NCI-H774 (cell line): Measurements from ENCODE around the gene PTGR3.
"Not testable (repeated sequence)": the region's sequence is repeated elsewhere in the genome, so short reads cannot be mapped to it uniquely, and the experiment has no call there.

Source experiments
- DNase-seq: peaks from one replicate; lab custom pipeline; 2025; lab: John Stamatoyannopoulos, UW

The PTGR3 gene

DNA sequence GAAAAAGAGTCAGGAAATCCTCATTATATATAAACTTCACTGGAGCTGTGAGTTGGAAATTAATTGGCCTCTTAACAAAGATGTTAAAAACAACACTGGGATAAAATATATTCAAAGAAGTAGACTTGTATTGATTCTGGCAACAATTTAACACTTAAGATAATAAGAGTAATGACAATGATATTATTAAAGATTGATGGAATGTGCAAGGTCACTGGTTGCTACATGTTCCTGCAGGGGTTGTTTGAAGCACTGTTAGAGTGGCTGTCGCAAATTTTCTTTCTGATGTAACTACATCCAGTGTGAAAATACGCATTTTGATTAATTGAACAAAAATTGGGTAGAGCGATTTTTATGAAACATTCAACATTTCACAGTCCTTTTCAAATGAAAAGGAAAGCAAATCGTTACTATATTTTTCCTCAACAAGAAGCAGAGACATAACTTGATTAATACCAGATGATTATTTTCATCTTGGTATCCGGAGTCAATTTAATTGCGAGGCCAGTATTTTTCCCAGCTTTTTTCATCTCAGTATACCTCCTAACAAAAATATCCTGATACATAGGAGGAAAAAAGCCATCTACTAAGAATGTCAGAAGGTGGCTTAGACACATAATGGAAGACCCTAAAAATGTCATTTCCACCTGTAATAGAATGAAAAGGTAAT is 6.1 kb downstream of the PTGR3 start:
- no peak for DNase-seq

DNA sequence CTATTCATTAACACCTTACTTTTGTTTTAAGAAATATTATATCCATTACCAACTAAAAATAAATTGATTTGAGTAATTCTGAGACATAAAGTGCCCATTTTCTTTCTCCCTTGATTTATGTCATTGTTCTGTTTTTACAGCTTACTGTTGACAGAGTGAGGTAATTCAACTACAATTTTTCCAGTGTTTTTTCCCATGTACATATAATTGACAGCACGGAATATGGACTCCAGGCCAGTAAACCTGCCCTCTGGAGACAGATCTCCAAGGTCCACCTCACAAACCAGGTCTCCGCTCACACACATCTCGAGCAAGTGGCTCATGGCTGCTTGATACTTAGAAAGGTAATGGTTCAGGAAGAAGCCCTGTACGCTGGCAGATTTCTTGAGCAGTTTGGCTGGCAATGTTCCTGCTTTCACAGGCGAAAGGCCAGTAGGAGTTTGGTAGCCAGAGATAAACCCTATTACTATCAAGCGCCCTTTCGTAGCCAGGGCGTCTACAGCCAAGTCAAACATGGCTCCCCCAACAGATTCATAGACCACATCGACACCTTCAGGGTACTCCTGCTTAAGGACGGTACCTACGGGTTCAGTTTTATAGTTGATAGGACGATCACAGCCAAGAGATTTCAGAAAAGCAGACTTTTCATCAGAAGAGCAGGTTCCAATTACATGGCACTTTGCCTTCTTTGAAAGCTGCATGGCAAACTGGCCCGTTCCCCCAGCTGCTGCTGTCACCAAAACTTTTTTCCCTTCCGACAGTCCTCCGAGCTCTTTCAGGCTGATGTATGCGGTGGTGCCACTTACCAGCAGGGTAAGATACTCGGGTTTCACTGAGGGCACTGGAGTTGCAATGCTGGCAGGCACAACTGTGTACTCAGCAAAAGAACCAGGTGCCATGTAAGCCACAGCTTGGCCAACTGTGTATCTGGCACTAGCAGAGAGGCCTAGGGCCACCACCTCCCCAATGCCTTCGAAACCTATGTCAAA is 7.4 kb downstream of the PTGR3 start:
- DNase-seq: peak; percentile 52

DNA sequence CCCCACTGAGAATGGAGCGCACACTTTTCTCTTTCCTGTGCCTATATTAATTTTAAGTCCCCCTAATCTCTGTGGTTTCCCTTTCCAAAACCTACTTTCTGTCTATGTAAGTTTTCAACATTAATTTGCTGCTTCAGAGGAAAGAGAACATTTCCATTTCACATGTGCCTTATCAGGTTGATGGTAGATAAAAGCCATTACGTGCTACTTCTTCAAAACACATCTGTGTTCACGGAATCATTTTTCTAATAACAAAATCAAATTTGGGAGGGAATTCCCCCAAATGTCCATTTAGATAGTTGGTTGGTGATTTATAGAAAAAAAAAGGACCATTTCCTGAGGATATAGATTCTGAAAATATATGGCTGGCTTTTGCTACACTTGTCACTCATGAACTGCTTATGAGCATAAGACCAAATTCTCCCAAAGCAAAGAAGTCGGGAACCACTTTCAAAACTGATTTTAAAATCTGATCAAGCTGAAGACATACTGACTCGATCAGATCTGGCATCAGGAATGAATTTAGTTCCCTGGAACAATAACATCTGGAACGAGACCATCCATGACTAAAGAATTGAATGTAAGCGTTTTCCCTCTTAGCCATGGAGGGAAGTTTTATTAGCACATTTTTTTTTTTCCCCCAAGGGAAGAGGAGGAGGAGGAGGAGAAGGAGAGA is 8.2 kb downstream of the PTGR3 start:
- DNase-seq: no peak

DNA sequence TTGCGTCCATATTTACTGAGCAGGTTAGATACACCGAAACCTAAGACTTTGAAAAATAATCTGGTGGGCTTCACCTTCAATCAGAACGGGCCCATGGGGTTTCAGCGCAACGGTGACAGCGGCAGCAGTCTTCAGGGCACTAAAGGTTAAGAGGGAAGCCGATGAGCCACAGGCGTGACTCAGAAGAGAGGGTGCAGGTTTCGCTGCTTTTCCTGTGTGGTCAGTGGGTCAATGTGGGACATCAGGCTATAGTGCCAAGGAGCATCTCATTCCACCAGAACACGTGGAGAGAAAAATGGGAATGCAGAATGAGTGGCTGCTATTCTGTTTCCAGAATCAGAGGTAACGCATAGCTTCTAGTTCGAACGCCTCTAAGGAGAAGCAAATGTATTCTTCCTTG is 8.9 kb downstream of the PTGR3 start:
- DNase-seq: no peak

DNA sequence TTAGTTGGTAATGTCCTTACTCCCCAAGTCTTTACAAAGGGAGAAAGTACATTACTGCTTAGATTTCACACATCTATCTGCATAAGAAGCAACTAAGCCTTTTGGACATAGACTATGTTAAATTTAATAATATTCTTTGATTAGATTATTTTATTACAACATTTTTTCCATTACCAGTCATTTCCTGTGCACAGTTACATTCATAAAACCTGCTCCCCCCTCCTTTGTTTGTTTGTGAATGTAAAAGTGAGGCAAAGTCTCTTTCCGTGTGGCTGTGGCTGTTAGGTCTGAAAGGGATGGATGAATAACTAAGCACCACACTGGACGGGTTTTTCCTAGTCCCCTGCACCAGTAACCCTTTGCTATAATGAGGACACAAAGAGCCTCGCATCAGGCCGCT is 9.6 kb downstream of the PTGR3 start:
- DNase-seq: no peak

DNA sequence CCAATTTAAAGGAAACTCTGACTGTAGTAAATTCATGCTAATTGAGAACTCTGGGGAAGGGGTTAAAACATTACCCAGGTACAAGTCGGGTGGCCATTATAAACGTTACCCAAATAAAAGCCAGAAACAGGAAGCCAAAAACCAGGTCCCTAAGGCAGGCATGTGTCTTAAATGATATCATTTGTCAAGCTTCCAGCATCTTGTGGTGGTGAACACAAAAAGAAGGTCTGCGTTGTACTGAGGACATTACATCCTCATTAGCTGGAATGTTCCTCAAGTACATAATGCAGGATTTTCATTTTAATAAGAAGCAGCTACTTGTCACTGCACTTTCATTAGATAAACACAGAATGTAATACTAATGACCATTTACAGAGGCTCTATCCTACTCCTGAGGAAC is 10.9 kb downstream of the PTGR3 start:
- DNase-seq: no peak

DNA sequence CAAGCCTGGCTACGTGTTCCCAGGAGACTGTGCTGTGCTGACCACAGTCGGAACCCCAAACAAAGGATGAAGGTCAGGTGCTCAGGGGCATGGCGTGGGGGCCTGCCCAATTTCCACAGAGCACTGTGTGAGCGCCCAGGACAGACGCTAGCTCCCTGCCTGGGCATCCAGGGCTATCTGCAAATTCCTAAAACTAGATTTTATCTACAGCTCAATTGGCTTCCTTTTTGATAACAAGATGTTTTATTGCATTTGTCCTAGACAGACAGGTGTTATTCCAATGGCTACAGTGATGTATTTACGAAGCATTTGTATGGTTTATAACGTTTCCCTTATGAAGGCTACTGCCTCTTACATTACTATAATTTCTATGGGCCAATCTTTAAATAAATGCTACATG is 16.0 kb downstream of the PTGR3 start:
- no peak for DNase-seq

DNA sequence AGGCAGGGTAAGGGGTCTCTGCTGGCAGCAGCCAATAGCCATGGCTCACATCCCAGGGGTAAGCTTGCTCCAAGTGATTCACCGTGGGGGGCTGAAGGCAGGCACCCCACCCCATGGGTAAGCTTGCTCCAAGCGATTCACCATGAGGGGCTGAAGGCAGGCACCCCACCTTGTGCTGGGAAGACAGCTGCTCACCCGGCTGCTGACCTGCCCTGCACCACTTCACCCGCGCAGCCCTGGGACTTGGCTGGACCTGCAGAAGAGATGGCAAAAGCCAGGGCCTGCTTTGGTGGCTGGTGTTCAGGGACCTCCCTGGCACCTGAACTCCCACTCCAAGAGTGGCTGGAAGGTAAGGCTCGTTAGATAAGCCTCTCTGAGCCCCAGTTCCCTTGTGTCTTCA is 19.2 kb downstream of the PTGR3 start:
- no peak for DNase-seq

DNA sequence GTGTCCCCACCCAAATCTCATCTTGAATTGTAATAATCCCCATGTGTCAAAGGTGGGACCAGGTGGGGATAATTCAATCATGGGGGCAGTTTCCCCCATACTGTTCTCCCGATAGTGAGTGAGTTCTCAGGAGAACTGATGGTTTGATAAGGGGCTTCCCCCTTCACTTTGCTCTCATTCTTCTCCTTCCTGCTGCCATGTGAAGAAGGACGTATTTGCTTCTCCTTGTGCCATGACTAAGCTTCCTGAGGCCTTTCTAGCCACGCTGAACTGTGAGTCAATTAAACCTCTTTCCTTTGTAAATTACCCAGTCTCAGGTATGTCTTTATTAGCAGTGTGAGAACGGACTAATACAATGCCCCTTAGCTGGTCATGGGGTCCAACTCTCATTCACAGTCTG is 21.2 kb downstream of the PTGR3 start:
- DNase-seq: not testable (repeated sequence)

DNA sequence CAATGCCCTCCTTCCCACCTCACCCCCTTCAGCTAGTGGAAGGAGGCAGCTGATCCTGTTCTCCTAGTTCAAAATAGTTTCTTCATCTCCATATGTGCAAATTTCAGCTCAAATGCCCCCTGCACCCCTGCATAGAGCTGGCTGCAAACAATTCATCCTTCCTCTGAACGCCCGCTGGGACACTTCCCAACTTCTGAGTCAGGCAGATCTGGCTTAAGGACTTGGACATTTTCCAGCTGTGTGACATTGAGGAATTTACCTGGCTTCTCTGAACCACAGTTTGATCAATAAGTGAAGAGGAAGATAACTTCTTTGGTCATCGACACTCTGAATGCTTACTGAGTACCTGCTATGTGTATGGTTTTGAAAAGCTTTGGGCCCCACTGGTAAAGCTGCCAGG is 23.5 kb downstream of the PTGR3 start:
- no peak for DNase-seq

DNA sequence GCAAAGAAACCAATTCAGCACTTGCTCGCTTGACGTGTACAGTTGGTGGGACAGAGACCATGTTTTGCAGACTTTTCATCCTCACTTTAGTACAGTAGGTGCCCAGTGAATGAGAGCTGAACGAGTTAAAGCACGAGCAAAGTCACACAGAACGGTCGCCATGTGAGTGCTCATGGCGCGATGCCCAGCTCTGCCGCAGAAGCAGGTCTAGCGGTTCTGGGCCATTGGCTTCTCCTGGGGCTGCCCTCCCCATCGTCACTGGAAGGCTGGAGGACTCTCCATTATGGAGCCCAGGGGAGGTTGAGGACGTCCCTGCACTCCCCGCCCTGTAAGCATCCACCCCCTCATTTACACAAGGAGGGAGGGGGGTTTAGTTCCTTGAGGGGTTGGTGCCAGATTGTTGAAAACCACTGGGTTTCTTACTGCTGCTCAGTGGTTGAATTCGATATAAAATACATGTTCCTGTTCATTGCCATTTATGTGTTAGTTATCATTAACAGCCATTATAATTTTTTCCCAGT is 24.9 kb downstream of the PTGR3 start:
- DNase-seq: no peak

DNA sequence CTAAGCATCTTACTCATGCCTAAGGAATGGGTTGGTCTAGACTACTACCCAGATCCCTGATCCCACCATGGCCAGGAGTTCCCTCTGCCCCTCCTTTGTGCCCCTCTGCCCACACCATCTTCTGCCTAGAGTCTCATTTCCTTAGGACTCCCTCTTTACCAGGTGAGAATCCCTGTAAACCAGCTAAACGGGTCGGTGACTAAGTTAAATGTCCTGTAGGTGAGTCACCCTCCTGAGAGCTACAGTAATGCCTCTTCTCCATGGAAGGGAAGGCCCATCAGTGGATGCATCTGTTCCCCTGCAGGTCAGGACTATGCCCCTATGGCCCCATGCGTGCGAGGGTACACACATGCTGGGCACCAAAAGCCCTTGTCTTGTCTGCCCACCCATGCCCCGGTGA is 25.4 kb downstream of the PTGR3 start:
- no peak for DNase-seq

DNA sequence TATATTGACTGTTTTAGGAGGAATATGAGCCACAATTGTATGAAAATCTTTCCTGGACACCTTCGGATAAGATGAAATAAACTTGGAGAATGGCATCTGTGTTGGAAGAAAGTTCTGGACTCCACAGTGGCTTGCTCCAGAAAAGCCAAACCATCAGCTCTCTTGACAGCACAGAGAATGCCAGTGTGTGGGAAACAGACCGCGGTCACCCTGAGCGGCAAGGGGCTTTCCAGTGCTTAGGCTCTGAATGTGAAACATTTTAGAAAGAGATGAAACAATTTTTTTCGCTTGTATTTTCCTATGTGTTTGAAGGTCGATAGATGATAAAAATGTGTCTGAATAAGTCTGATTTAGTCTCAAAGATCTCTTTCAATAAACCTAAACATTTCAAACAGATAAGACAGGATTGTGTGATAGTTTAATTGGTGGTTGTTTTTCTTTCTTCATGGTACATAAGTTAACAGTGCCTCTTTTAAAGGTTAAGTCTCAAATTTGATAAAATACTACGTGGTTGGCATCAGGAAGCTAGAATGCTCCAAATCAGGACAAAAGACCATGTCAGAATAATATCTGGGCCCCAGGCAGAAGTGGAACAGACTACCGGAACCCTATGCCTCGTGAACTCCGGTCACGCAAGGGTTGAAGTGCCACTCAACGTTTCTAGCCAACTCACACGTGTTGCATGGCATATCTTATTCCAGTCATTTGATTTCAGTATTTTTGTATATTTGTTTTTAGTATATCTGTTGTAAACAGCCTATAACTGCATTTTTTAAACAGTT is 28.9 kb downstream of the PTGR3 start:
- DNase-seq: no peak

DNA sequence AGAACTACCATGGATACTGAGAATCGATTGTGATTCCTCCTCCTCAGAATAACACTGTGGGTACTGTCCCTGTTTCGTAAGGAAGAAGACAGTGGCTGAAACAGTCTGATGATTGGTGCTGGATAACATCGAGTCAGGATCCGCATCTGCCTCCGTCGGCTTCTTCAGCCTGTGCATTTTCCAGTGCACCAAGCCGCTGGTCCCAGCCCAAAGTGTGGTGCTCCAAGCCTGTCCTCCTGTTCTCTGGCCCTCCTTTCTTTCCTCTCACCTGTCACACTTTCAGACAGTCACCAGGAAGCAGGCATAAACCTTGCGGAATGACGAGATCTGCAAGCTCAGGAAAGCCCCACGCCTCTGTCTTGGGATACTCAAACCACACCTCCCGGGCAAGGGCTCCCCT is 30.6 kb downstream of the PTGR3 start:
- DNase-seq: no peak

DNA sequence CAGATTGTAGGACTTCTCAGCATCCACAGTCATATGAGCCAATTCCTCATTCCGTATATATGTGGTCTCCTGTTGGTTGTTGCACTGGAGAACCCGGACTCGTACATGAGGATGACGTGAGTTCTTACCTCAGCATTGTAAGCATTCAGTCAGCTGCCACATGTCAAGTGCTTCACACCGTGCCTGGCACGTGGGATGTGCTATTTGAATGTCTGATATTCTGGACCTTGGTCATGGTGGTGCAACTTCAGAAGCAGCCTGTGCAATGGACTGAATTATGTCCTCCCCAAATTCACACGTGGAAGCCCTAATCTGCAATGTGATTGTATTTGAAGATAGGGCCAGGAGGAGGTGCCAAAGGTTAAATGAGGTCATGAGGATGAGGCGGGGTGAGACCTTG is 32.1 kb downstream of the PTGR3 start:
- no peak for DNase-seq

DNA sequence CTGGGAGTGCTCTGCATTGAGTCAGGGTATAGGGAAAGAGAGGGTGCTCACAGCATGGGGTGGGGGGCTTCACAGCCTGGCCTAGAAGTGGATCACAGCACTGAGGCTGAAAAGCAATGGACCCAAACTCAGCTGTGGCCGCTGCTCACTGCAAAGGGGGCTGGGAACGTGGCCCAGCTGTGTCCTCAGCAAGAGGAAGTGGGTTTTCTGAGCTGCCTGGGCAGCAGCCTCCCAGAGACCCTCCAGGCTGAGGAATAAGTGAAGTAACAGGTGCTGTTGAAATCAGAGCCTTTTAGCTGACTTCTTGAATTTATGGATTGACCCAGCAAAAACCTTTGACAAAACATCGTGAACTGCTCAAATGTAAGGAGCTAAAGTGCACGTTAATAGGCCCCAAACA is 35.2 kb downstream of the PTGR3 start:
- DNase-seq: no peak

DNA sequence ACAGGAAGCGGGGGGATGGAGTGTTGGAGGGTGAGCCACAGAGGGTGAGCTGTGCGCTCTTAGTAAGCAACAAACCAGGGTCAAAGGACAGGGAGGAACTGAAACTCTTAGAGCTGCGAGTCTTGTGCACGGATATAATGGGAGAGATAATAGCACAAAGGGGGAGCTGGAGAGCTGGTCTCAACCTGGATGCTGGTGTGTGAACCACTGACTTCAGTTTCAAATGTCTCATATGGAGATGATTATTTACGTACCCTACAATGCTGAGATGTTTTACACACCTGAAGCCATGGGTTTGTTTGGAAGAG is 35.9 kb downstream of the PTGR3 start:
- DNase-seq: no peak

DNA sequence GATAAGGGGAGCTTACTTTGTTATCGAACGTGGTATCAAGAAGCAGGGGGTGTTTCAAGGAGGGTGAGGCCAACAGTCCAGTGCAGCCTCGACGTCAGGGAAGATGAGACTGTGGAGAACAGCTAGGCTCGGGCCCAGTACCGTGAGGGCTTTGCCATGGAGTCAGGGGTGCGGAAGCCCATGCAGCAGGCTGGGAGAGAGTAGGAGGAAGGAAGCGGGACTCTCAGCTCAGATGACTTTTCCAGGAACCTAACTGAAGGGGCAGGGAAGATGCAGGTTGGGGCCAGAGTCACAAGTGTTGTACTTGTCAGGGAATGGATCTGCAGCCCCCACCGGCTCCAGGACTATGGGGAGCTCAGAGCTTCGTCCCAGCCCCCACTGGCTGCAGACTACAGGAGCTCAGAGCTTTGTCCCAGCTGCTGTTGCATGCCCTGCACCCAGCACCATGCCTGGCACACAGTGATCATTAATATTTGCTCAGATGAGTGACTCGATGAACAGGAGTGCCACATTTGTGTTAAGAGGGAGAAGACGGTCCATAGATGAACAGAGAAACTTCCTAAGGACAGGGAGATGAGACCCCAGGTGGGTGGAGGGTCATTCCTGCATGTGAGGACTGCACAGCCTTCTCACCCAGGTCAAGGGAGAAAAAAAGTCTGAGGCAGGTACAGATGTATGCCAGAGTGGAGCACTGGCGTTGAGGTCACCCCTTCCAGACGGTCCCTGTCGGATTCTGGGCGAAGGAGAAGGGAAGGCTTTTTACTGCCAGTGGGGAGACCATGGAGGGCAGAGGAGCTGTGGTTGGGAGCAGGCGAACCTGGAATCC is 36.4 kb downstream of the PTGR3 start:
- DNase-seq: no peak

DNA sequence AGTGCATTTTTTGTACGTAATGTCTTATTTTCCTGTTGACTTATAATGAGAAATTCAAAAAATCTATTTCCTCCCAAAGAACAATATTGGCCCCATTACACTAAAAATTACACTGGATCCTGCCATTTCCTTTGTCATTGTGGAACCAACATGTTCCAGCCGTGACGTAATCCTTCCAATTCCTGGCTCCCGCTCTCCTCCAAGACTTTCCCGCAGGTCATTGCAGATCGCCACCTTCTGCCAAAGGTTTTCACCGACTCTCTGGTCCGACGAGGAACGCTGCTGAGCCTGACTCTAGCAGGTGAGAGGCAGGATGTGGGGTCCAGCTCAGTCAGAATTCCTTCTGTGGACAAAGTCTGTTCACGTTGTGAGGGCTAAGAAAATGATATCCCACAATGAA is 38.0 kb downstream of the PTGR3 start:
- DNase-seq: no peak

DNA sequence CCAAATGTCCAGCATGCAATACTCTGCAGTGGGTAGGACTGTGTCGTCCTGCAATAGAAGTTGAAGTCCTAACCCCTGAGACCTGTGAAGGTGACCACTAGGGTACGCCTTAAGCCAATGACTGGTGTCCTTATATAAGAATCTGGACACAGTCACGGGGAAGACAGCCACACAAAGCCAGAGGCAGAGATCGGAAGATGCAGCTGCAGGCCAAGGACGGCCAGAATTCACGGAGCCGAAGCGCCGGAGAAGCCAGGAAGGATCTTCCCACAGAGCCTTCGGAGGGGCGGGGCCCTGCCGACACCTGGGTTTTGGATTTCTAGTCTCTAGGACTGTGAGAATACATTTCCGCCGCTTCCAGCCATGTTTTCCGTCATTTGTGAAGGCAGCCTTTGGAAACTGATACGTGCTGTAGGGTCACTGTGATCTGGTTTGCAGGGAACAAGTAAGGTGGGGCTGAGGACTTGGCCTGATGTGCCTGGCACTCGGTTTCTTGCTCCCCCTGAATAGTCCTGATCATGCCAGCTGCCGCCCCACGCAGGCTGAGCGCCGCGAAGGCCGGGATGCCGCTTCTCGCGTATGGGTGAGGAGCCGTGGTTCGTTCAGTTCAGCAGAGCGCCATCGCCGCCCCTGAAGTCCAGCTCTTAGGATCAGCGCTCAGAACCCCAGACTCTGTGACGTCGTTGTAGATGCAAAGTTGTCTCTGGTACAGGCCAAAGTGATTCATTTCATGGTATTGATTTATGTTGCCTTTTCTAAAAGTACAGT is 38.7 kb downstream of the PTGR3 start:
- DNase-seq: no peak
